GM21526 (cell line): ENCODE results near the gene KCNMA1.

ENCODE experiments used
- ATAC-seq: cut with Tn5 transposase; IDR thresholded peaks from one replicate; pipeline ENCODE4 v1.9.1; 2021; ENCODE audit warnings: moderate library complexity; ENCODE audit not compliant: unreplicated experiment, low FRiP score

Gene KCNMA1

DNA sequence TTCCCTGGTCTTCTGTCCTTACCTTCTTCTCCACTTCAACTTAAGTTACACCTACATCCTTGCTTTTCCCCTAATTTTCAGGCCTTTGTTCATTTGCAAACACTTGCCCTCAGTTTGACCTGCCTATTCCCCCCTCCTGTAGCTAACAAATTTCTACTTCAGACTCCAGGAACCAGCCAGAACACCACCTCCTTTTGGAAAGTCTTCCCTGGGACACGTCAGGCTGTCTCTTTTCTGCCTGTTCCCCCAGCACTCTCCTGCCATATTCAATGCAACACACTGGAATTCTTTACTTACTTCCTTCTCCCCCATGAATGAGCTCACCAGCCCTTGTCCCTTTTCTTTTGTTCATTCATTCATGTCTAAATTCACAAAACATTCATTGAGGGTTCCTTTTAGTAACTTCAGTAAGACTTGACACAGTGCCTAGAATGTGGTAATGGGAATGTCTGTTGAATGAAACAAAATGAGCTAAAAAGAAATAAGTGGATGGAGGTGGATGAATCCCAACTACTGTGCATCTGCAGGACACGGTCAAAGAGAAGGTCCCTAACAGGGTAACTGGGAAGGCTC lies 478.0 kb downstream of the KCNMA1 start:
- no peak for ATAC-seq

DNA sequence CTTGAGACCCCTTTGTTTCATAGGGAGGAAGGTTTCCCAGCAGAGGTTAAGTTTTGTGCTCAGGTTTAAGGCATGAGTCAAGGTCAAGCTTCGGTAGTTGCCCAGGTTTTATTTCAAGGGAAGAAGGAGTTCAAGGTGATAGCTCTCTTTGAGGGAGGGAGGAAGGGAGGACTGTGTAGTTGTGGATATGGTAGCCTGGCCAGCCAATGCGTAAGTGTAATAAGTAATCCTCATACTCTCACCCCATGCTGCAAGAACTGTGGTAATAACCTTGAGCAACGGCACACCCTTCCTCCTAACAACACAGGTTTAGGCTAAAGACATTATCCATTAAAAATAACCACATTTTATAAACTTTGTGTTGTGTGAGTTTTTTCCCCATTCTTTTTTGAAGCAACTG lies 478.9 kb downstream of the KCNMA1 start:
- ATAC-seq, result no peak

DNA sequence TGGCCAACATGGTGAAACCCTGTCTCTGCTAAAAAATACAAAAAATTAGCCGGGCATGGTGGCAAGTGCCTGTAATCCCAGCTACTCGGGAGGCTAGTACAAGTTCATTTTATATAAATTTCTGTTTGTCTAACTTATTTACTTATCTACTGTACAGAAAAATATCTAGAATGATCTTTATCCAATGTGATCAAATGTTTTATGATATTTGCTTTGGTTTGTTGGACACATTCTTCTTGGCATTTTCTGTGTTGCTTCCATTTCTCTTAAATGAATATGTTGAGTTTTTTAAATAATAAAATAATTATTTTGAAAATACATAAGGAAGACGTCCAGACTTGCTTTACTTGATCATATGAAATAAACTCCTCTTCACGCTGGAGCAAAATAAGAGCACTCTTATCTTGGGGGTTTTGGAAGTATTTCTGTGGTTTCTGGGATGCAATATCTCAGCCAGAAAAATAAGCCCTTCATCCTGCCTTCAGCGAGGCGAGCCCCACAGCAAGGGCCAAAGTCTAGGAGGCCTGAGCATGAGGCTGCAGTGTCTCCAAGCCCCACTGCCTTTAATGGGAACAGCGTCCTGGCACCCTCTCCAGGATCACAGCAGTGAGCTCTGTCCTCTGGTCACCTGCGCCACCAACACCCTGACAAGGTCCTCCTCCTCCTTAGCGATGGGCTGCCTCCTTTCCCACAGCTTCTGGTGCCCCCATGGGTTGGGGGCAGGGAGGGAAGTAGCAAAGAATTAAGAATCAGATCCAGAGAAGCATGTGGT lies 480.2 kb downstream of the KCNMA1 start:
- no peak for ATAC-seq

DNA sequence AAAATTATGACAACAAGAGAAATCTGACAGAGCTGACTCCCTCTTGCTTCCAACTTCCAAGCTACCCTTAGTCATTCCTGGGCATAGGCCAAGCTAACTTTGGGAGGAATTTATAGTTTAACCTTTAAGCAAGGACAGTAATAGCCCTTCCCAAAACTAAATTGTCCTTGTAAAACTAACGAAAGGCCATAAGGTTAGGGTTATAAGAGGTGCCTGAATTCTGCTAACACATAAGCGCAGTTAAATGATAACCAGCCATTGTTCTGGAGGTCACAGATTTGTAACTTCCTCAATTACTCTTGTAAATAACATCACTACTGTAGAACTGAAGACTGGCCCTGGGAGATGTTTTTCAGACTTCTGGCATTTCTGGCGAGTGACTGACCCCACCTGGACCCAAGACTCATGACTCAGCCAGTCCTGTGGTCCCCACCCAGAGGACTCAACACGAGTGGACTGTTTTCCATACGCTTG lies 481.2 kb downstream of the KCNMA1 start:
- no peak for ATAC-seq

DNA sequence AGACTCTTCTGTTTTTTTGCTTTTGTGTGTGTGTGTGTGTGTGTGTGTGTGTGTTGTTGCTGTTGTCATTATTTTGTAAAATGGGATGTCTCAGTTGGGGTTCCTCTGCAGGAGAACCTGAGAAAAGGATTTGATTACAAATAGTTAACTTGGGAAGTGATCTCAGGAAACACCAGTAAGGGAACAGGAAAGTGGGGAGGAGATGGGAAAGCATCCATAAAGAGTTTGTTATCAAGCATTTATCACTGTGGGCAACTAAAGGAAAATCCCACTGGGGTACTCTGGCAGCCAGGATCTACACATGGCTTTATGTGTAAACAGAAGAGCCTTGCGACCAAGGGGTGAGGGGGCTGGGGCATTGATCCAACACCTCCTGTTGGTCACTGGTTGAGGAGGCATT lies 485.4 kb downstream of the KCNMA1 start:
- no peak for ATAC-seq

DNA sequence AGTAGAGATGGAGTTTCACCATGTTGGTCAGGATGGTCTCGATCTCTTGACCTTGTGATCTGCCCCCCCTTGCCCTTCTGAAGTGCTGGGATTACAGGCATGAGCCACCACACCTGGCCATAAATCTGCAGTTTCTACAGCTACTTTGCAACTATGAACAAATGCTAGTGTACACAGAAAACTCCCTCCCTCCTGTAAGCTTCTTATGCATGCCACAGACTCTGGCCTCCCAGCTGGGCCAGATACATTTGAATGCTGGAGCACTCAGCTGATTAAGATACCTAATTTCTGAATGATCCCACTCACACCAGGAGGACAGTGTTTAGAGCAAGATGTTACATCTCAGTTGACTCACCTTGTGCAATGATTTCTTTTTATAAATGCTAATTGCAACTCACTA lies 486.2 kb downstream of the KCNMA1 start:
- no peak for ATAC-seq

DNA sequence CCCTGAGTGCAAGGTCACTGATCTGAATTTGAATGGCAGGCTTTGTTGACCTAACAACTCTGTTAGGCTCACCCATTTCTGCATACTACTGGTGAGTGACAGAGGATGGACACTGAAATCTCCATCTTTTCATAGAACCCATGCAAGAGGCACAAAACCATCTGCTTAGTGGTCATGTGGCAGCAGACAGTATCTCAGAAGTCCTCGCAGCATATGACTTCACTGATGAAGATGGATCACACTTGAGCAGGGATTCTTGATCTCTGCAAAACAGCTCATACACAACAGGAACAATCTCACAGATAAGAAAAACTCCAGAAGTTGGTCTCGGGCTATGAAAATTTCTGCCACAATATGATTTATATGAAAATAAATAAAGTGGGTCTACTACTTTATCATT lies 487.9 kb downstream of the KCNMA1 start:
- no peak for ATAC-seq

DNA sequence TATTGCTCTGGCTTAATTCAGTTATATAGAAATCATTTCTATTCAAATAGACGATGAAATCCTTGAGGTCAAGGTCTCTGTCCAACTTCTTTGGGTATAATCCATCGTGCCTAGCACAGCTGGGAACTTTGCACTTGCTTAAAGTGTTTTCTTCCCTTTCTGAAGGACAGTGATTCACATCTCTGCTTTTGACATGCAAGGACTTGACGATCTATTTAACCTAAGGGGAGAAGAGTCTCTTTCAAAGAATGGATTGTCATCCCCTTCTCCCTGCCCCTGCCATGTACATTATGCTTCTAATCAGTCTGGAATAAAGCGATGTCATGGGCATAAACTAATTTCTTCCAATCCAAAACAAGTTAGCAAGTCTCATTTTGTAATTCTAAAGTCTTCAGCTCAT lies 488.6 kb downstream of the KCNMA1 start:
- no peak for ATAC-seq

DNA sequence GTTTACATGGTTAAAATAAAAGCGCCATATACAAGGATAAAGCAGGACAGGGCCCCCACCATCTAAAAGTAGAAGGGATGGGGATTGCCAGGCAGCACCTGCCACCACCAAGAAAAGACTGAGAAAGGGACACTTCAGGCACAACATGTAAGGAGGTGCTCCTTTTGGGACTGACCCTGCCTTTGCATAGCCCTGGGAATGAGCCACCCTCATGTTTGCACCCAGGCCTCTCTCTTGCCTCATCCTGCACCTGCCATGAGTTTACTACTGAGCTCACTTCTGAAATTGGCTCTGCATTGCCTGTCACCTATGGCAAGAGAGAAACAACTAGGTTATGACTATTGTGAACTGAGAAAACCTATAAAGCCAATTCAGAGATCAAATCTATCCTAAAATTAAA lies 489.7 kb downstream of the KCNMA1 start:
- ATAC-seq, result no peak

DNA sequence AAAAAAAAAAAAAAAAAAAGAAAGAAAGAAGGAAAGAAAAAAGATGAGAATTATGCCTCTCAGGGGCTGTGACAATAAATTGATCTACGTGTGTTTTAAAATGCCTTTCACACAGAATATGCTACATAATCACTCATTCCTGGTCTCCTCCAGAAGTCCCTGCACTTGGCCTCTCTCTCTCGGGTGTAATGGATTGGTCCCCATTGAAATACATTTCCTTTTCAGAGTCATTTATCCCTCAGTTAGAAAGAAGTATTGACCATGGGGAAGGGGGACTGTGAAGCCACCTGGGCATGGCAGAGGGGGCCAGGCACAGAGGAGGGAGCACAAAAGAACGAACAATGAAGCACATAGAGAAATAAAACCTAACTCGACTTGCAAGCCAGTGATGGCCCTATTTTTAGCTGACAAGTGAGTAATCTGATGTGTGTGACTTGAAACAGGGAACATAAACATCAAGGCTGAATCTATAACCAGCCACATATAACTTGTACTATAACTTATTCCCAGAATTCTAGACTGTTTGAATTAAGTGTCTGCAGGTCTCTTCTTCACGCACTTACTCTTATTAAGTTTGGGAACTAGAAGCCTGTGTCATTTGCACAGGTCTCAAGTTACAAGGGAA lies 490.8 kb downstream of the KCNMA1 start:
- no peak for ATAC-seq

DNA sequence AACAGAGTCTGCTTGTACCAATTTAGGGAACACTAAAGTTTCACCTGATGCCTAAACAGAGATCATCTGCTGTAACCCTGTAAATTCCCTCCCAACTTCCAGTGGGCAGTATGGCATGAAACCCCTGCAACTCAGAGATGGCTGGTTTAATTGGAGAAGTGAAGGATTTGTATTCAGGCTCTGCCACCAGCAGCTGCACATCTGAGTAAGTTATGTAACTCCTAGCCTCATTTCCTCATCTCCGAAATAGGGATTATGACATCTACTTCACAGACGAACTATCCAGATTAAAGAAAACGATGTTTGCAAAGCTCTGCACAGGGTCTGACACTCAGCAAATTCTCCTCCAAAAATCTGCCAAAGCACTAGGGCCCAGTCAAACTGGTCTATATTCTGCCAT lies 493.0 kb downstream of the KCNMA1 start:
- no peak for ATAC-seq

DNA sequence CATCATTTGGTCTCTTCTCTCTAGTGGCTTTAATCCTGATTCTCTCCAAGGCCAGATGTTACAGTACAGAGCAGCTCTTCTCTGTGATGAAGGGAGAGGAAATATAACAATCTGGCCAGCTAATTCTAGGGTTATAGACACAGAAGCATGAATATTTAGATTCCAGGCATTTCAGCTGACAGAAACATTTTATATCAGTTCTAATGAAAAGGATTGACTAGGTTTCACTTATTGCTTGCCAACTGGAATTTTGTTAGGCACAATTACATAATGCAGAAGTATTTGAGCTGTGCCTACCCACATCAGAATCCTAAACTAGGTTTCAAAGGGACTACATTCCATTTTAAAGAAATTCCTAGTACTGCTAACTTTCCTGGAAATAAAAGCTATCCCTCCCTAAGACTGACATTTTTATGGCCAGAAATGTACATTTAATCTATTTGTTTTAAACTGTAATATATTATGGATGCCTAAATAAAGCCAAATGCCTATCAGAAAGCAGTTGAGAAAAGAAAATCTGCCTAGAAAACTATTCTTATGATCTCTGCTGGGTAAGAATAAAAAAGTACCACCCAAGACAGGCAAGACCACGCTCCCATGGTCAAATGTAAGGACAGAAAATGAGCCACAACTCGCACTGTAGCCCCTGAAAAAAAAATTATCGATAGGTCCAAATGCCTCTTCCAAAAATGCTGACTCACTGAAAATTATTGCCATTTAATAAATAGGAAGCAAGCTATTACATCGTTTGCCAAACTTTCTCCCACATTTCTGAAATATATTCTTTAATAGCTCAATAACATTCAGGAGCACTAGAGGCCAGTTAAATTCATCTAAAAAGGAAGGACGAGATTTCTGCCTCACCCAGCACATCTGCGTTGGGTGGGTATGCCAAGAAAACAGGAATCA lies 498.1 kb downstream of the KCNMA1 start:
- no peak for ATAC-seq

DNA sequence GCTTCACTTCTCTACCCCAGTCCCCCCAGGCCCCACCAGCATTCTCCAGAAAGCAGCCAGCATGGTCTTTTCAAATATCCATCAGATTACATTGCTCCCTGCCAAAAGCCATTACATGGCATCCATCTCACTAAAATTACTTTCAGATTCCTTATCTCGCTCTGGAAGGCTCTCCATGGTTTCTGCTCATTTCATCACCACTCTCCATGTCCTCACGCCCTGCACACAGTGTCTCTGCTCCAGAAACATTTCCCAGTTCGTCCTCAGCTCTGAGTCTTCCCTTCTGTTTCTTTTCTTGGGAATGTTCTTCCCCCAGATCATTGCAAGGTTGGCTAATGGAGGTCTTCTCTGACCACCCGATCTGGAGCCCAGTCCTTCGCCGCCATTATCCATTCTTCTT lies 499.1 kb downstream of the KCNMA1 start:
- no peak for ATAC-seq

DNA sequence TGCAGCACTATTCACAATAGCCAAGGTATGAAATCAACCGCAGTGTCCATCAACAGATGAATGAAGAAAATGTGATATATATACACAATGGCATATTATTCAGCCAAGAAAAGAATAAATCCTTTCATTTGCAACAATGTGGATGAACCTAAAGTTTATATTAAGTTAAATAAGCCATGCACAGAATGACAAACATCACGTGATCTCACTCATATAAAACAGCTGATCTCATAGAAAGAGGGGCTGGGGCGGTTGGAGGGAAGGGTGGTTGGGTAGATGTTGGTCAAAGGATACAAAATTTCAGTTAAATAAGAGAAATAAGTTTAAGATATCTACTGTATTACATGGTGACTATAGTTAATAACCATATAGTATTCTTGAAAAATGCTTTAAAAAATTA lies 502.1 kb downstream of the KCNMA1 start:
- no peak for ATAC-seq

DNA sequence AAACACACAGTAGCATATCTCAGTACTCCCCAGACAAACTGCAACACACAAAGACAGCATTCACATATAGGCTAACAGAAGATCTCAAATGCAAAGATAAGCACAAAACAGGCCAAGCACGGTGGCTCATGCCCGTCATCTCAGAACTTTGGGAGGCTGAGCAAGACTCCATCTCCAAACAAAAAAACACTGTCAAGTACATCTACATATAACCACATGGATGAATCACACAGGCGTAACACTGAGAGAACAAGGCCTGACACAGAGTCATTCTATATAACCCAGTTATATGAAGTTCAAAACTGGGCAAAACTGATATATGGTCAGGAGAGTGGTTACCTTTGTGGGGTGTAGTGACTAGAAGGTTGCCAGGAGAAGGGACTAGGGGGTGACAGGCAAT lies 506.4 kb downstream of the KCNMA1 start:
- no peak for ATAC-seq

DNA sequence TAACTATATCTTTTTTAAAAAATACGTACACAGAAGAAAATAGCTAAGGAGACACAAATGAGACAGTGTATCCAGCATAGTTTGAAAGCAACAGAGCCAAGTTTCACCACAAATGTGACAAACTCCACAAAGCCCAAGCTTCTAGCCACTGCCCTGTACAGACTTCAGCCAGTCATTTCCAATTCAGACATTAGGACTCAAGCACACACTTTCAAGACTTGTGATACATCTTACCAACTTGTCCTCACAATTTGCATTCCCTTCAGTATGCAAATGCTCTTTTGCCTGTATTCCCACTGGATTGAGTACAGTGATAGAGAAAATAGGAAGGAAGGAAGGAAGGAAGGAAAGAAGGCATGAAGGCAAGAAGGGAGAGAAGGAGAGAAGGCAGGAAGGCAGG lies 510.4 kb downstream of the KCNMA1 start:
- no peak for ATAC-seq

DNA sequence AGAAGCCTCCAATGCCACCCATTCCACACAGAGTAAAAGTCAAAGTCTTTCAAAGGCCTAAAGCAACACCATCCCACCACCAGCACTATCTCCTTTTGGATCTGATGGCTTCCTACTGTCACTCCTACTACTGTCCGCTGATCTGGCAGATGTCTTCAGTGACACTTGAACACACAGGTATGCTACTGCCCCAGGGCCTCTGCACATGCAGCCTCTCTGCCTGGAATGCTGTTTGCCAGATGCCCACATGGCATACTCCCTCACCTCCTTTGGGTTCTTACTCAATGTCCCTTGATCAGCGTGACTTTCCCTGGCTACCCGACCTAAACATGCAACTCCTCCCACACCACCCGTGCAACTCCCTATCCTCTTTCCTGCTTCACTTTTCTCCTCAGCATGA lies 512.4 kb downstream of the KCNMA1 start:
- no peak for ATAC-seq

DNA sequence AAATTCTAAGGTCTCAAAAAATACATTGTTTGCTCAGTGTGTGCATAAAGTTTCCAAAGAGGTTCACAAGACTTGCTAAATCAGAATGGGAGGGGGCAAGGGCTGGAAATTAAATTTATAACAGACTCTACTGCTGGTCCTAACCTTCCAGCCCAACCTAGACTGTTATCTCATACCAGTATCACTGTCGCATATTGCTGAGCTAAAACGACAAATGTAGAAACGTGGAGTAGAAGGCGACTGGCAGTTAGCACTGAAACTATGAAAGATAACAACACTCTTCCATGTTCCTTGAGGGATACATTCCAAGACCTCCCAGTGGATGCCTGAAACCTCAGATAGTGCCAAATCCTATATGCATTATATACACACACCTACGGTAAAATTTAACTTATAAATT lies 514.3 kb downstream of the KCNMA1 start:
- ATAC-seq, result no peak

DNA sequence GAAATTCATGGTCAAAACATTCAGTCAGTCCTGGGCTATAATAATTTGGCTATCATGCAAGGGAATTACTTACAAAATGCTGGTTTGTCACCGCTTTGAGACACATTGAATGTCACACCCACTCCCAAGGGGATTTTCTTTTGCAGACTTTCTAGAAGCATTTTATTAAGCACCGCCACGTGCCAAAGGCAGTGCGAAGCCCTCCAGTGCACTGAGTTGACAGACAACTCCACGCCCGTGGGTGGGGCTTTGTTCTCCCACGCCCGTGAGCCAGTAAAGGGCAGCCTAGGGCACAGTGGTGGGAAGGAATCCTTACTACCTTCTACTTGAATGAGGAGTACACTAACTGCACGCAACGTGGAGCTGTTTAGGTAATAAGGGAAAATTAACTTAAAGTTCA lies 515.8 kb downstream of the KCNMA1 start:
- no peak for ATAC-seq

DNA sequence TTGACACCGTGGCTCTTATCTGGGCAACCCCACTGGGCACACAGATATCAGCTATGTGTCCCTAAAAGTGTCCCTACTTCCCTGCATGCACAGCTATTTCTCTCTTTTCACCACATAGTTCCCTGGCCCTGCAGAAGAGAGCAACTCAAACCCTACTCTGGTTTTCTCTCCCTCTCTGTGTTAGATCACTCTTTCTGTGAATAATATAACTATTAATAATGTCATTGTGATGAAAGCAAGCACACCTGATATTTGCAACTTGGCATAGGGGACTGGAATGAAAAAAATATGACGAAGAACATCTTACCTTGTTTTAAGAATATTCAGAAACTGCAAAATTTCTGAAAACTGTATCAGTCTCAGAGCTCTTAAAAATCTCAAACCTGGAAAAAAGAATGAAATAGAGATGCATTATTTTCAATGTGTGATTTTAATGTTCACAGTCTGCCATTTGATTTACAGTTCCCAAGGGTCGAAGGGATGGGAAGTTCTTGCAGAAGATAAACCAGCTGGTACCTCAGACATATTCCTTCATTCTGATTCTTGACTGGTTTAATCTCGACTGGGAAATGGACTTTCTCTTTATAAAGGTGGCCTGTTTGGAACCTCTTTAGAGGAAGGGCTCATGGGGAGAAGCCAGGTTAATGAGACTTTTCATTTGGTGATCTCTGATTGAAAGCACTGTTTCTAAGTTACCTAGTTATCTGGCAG lies 516.8 kb downstream of the KCNMA1 start:
- ATAC-seq, result no peak
